ENCODE data around the gene TRIM2. TPM values are rescaled to one million over a fixed set of nuclear protein-coding genes. Genes with fewer than 3 reads are reported as not detected.
A peak's percentile ranks its signal among the peaks of the same experiment; 100 is the strongest.

The TRIM2 gene
- total and polyA plus RNA-seq, 2 of the 8 experiments (the other 6 are each of a cell fraction or from before 2014, with no cell fraction given), result 34.0 to 59.8 TPM

GRCh38 chr4:153246446-153247115 lies 42.3 kb downstream of the TRIM2 start:
- H2BK20ac ChIP-seq (ENCODE audit: low read length), result 0 out of 2 replicates have a peak overlapping the region, but pooled peaks have one; percentile 66
- H3K36me3 ChIP-seq (ENCODE audit: control insufficient read depth in 2 of 4, insufficient read depth in 4 of 4, low read length in 3 of 4), result no peaks in the 10 kb centered on the region
- H4K91ac ChIP-seq (replicated peaks; ENCODE audit: insufficient read length, low read length), result peak overlapping the region; percentile 25
- FAIRE-seq (no peak), DNase-seq (ENCODE audit: low read depth in 1 of 2, low spot score in 2 of 2) (no peak)
- peaks cover 6% of the 10 kb centered on the region for H3K23me2 ChIP-seq (ENCODE audit: low read depth, low read length)
- POLR2A ChIA-PET (ENCODE audit: partially characterized antibody), result interaction anchor here (1.1 to 1.3 kb wide), 2 partner anchors 12 kb away, joined by 3 to 6 read pairs; no protein-coding TSS in a partner anchor
- H2AK5ac ChIP-seq (ENCODE audit: low read depth, low read length), result 0 out of 2 replicates have a peak overlapping the region, but pooled peaks have one; percentile 68
- H3K18ac ChIP-seq (ENCODE audit: extremely low read depth, low read length), result no peak overlapping the region
- H2BK12ac ChIP-seq (ENCODE audit: low read depth, low read length), result 0 out of 2 replicates have a peak overlapping the region, but pooled peaks have one; percentile 44
- H4K8ac ChIP-seq (ENCODE audit: extremely low read depth, insufficient read depth, low read length), result no peak overlapping the region
- no peaks in the 10 kb centered on the region for H3K27me3 ChIP-seq (replicated peaks in 1 of 4; ENCODE audit: control insufficient read depth in 3 of 4, extremely low read depth in 1 of 4, insufficient read depth in 3 of 4, low read length in 3 of 4)
- H2AFZ ChIP-seq (ENCODE audit: low read length), result no peak overlapping the region
- no peak overlapping the region for H3K4me2 ChIP-seq (ENCODE audit: insufficient read depth in 1 of 2, low read depth in 2 of 2, low read length in 2 of 2)
- H3K4ac ChIP-seq (replicated peaks; ENCODE audit: insufficient read length, low read depth, low read length), result no peak overlapping the region
- no peak overlapping the region; a peak in 1 of 7 replicates for H3K9ac ChIP-seq (replicated peaks in 1 of 4; ENCODE audit: extremely low read depth in 1 of 4, low read depth in 3 of 4, low read length in 3 of 4)
- CTCF ChIA-PET (ENCODE audit: partially characterized antibody), result interaction anchor here (0.6 to 1.4 kb wide), 4 partner anchors 19 to 400 kb away, joined by 3 to 4 read pairs (median 4); no protein-coding TSS in a partner anchor
- 0 out of 2 replicates have a peak overlapping the region, but pooled peaks have one; percentile 94 for H2BK15ac ChIP-seq (ENCODE audit: low read length)
- H2BK120ac ChIP-seq (replicated peaks; ENCODE audit: low read depth, low read length), result no peak overlapping the region
- H4K20me1 ChIP-seq (replicated peaks in 1 of 2; ENCODE audit: control insufficient read depth in 1 of 2, insufficient read depth in 2 of 2, low read length in 2 of 2), result no peaks in the 10 kb centered on the region
- H3K9me3 ChIP-seq (ENCODE audit: insufficient read depth in 2 of 2, low read depth in 1 of 2, low read length in 1 of 2), result no peaks in the 10 kb centered on the region
- H4K5ac ChIP-seq (ENCODE audit: insufficient read length, low read depth, low read length), result no peak overlapping the region
- H3K4me1 ChIP-seq (replicated peaks in 1 of 4; ENCODE audit: control insufficient read depth in 3 of 4, insufficient read depth in 4 of 4, low read length in 3 of 4), result peaks cover 7 to 21% (median 15%) of the 10 kb centered on the region in 4 experiments
- WGBS, 2 experiments (ENCODE audit: extremely low coverage in 1 of 2, insufficient coverage in 1 of 2, insufficient read length in 1 of 2, insufficient replicate concordance in 2 of 2, low coverage in 1 of 2, low lambda C conversion rate in 2 of 2, missing lambda C conversion rate in 1 of 2), result 93% methylated on average over 7 of the region's 7 CpGs; no CpG with 5 or more reads in 1 of the 2 experiments
- H3K27ac ChIP-seq (ENCODE audit: low read depth, low read length), result no peak overlapping the region
- H3K79me1 ChIP-seq (ENCODE audit: low read depth, low read length), result peaks cover 2% of the 10 kb centered on the region; the same call in 1 of the 2 replicates
- no peak overlapping the region for H2BK5ac ChIP-seq (ENCODE audit: low read depth, low read length)
- H3K23ac ChIP-seq (ENCODE audit: insufficient read length), result no peak overlapping the region
- peaks cover 0 to 2% of the 10 kb centered on the region in 2 experiments; a peak in 1 of 4 replicates for H3K79me2 ChIP-seq (ENCODE audit: control insufficient read depth in 1 of 2, insufficient read depth in 2 of 2, low read length in 2 of 2)
- H3K56ac ChIP-seq (replicated peaks; ENCODE audit: insufficient read length, low read depth, low read length), result no peak overlapping the region
- no peak overlapping the region for H3K4me3 ChIP-seq (ENCODE audit: extremely low read depth in 1 of 4, insufficient read depth in 2 of 4, low read depth in 3 of 4, low read length in 4 of 4)
- H3K14ac ChIP-seq (ENCODE audit: insufficient read length), result no peak overlapping the region
- no peak for TF ChIP-seq POLR2A (IDR thresholded peaks at IDR 0.05; ENCODE audit: control extremely low read depth in 1 of 2, low read depth in 2 of 2, low read length in 2 of 2)
